PFSK-1 (cell line): ENCODE measurements around the gene CEBPA.

ENCODE experiments used
- FOXP2 ChIP-seq: optimal IDR thresholded peaks from 2 replicates; pipeline ENCODE3; 2011; ENCODE audit warnings: borderline replicate concordance, control low read depth, inconsistent platforms; ENCODE audit not compliant: insufficient read depth; ENCODE audit errors: extremely low read length, extremely low read depth
- POLR2AphosphoS5 ChIP-seq: IDR thresholded peaks from 2 replicates; pipeline ENCODE4 v1.6.1; 2012; ENCODE audit warnings: low read depth, mild to moderate bottlenecking, control low read depth, low read length, moderate library complexity
- SIN3A ChIP-seq: IDR thresholded peaks from 2 replicates; pipeline ENCODE4 v1.6.1; 2012; ENCODE audit warnings: mild to moderate bottlenecking, low read length, moderate library complexity, borderline replicate concordance; ENCODE audit not compliant: insufficient read depth
- TAF1 ChIP-seq: IDR thresholded peaks from 2 replicates; pipeline ENCODE4 v1.6.1; 2012; ENCODE audit warnings: low read length, control low read depth, borderline replicate concordance; ENCODE audit not compliant: insufficient read depth
- TF ChIP-seq, protein P1 (sequence below), 2 experiments: IDR thresholded peaks; 2 replicates each; pipeline versions ENCODE4 v1.6.1 to v1.8.0; 2011 to 2012; ENCODE audit warnings: low read depth in 2 of 2, low read length in 2 of 2, control low read depth in 1 of 2, inconsistent platforms in 1 of 2, mild to moderate bottlenecking in 1 of 2, moderate library complexity in 1 of 2; ENCODE audit not compliant: insufficient read depth in 1 of 2

DNA sequence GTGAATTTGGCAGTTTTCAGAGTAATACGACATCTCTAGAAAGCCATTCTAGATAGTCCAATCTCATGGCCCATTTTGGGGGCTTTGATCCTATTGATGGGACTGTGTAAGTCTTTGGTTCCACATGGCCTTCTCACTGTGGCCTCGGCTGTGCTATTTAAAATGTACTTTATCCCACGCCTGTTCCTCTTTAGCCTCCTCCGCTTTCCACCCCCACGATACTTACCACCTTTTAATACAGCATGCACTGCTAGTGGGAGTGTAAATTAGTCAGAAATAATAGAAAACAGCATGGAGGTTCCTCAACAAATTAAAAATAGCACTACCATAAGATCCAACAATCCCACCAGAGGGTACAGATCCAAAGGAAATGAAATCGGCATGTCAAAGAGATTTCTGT, 42.8 kb upstream of the CEBPA start:
- TF ChIP-seq SIN3A, result no peak
- TF ChIP-seq, protein P1, sequence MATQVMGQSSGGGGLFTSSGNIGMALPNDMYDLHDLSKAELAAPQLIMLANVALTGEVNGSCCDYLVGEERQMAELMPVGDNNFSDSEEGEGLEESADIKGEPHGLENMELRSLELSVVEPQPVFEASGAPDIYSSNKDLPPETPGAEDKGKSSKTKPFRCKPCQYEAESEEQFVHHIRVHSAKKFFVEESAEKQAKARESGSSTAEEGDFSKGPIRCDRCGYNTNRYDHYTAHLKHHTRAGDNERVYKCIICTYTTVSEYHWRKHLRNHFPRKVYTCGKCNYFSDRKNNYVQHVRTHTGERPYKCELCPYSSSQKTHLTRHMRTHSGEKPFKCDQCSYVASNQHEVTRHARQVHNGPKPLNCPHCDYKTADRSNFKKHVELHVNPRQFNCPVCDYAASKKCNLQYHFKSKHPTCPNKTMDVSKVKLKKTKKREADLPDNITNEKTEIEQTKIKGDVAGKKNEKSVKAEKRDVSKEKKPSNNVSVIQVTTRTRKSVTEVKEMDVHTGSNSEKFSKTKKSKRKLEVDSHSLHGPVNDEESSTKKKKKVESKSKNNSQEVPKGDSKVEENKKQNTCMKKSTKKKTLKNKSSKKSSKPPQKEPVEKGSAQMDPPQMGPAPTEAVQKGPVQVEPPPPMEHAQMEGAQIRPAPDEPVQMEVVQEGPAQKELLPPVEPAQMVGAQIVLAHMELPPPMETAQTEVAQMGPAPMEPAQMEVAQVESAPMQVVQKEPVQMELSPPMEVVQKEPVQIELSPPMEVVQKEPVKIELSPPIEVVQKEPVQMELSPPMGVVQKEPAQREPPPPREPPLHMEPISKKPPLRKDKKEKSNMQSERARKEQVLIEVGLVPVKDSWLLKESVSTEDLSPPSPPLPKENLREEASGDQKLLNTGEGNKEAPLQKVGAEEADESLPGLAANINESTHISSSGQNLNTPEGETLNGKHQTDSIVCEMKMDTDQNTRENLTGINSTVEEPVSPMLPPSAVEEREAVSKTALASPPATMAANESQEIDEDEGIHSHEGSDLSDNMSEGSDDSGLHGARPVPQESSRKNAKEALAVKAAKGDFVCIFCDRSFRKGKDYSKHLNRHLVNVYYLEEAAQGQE (IDR thresholded peaks at IDR 0.05; ENCODE audit: insufficient read depth in 1 of 2, low read depth in 2 of 2, low read length in 2 of 2), result no peak
- no peak for TF ChIP-seq TAF1
- TF ChIP-seq POLR2AphosphoS5, result no peak
- no peak for TF ChIP-seq FOXP2
